ENCODE measurements around the gene GJA5.

Gene GJA5

GRCh38 chr1:147717051-147717705 lies 43.2 kb downstream of the GJA5 start:
- no peak for TF ChIP-seq CTCF (IDR thresholded peaks at IDR 0.05; ENCODE audit: unreplicated experiment in 3 of 3)
- H3K27me3 Mint-ChIP-seq (ENCODE audit: low read depth) = no peaks in the 10 kb centered on the region
- peaks cover 2% of the 10 kb centered on the region for H3K9me3 Mint-ChIP-seq
- peak overlapping the region; percentile 78 to 97 (median 88) for H3K27ac Mint-ChIP-seq
- H3K4me1 Mint-ChIP-seq = peaks cover 33% of the 10 kb centered on the region
- no peak overlapping the region for H3K4me3 Mint-ChIP-seq
- no peaks in the 10 kb centered on the region for H3K36me3 Mint-ChIP-seq (ENCODE audit: low read depth)

- no peak overlapping the region for H3K27ac Mint-ChIP-seq
Observed at GRCh38 chr1:147712605-147713004, 47.8 kb downstream of the GJA5 start.

More at GRCh38 chr1:147712605-147713004, 47.8 kb downstream of the GJA5 start:
- Mint-ChIP-seq H3K9me3 (peaks cover 9% of the 10 kb centered on the region), H3K4me3 (no peak overlapping the region), H3K36me3 (ENCODE audit: low read depth) (no peaks in the 10 kb centered on the region), H3K4me1 (peaks cover 22% of the 10 kb centered on the region), H3K27me3 (ENCODE audit: low read depth) (no peaks in the 10 kb centered on the region)
- TF ChIP-seq CTCF (IDR thresholded peaks at IDR 0.05; ENCODE audit: unreplicated experiment in 3 of 3) = no peak
